C1 segment of cervical spinal cord (tissue), 14 donors: ENCODE results near the gene ACADSB.
A peak's percentile ranks its signal among the peaks of the same experiment; 100 is the strongest.

Source experiments
- DNase-seq, 14 donors: peaks; one replicate each; lab custom pipeline; 2025; lab: John Stamatoyannopoulos, UW

ACADSB gene

GRCh38 chr10:123004298-123004697 is 4.5 kb upstream of the ACADSB start:
- DNase-seq = no peak

GRCh38 chr10:123007558-123008354 is 1.1 kb upstream of the ACADSB start:
- peak in 8 of 14 donors; percentile 11 to 57 (median 37) for DNase-seq

- DNase-seq = peak in 6 of 14 donors; percentile 35 to 66 (median 38)
Observed at GRCh38 chr10:123009105-123009820, 457 bp downstream of the ACADSB start.

- no peak for DNase-seq
Observed at GRCh38 chr10:123011987-123012386, 3.2 kb downstream of the ACADSB start.

- no peak for DNase-seq
Observed at GRCh38 chr10:123013456-123014419, 4.9 kb downstream of the ACADSB start.

GRCh38 chr10:123014772-123015171 is 6.0 kb downstream of the ACADSB start:
- no peak for DNase-seq

GRCh38 chr10:123016228-123016627 is 7.4 kb downstream of the ACADSB start:
- no peak for DNase-seq

- DNase-seq = no peak
Observed at GRCh38 chr10:123017421-123018165, 8.8 kb downstream of the ACADSB start.

GRCh38 chr10:123018531-123018930 is 9.7 kb downstream of the ACADSB start:
- no peak for DNase-seq

- DNase-seq = no peak
Observed at GRCh38 chr10:123019264-123019663, 10.5 kb downstream of the ACADSB start.

GRCh38 chr10:123019941-123020703 is 11.3 kb downstream of the ACADSB start:
- DNase-seq = no peak

GRCh38 chr10:123021517-123021916 is 12.7 kb downstream of the ACADSB start:
- no peak for DNase-seq

GRCh38 chr10:123024540-123024939 is 15.7 kb downstream of the ACADSB start:
- DNase-seq = no peak

- no peak for DNase-seq
Observed at GRCh38 chr10:123026302-123026701, 17.5 kb downstream of the ACADSB start.

GRCh38 chr10:123027861-123028260 is 19.1 kb downstream of the ACADSB start:
- no peak for DNase-seq

- no peak for DNase-seq
Observed at GRCh38 chr10:123031124-123031523, 22.3 kb downstream of the ACADSB start.

GRCh38 chr10:123034332-123034731 is 25.5 kb downstream of the ACADSB start:
- DNase-seq = no peak

GRCh38 chr10:123035467-123036086 is 26.8 kb downstream of the ACADSB start:
- DNase-seq = no peak

GRCh38 chr10:123038782-123039631 is 30.2 kb downstream of the ACADSB start:
- no peak for DNase-seq
